SH-SY5Y (cell line): ENCODE data around the gene FAM209B.

Experiments
- GATA2 ChIP-seq: IDR thresholded peaks from 2 replicates; pipeline ENCODE4 v1.6.1; 2011; ENCODE audit warnings: mild to moderate bottlenecking, low read depth, low read length
- GATA3 ChIP-seq: IDR thresholded peaks from 2 replicates; pipeline ENCODE4 v1.6.1; 2011; ENCODE audit warnings: low read depth, mild to moderate bottlenecking, low read length, moderate library complexity

DNA sequence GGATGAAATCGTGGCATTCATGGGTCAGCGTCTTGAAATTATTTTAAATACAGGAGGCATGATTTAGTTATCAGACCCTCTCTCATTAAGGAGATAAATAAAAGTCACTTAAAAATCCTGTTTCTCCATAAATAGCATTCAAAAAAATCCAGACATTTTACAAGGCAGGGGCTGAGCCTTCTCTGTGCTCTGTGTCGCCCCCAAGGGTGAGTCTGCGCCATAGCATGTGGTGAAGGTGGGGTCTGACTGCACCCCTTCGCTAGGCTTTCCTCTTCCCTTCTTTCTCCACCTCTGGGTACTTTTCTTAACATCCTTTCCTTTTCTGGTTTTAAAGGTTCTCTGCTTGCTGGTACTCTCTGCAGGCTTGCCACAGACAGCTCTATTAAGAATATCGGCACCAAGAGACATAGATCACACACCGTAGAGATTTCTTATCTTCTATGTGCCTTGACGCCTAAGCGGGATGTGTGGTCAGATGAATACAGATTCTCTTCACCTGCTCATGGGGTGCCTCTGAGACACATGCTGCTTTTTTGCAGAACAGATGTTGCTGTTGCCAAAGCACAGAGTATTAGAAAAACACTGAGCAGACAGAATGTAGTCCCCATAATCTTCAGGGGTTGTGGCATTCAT lies 28.6 kb upstream of the FAM209B start:
- TF ChIP-seq GATA2, result no peak
- no peak for TF ChIP-seq GATA3
